Keratinocyte (primary cell): Measurements from ENCODE around the gene PABPN1.

Experiments
- EZH2 ChIP-seq: IDR thresholded peaks from one replicate; pipeline ENCODE4 v1.6.1; 2012; ENCODE audit warnings: inconsistent platforms, mild to moderate bottlenecking, low read length, moderate library complexity
- TF ChIP-seq, protein P1 (sequence below), 3 experiments: IDR thresholded peaks in 1 of 3; conservative IDR thresholded peaks in 1 of 3; optimal IDR thresholded peaks in 1 of 3; 2 replicates in 2 of 3; 3 replicates in 1 of 3; pipeline versions ENCODE3 to v1.5.1; 2011; ENCODE audit warnings: low read length in 3 of 3, mild to moderate bottlenecking in 3 of 3, moderate library complexity in 2 of 3, control low read depth in 1 of 3, inconsistent platforms in 1 of 3; ENCODE audit not compliant: insufficient read depth in 2 of 3; ENCODE audit errors: extremely low read depth in 1 of 3

- TF ChIP-seq, protein P1, sequence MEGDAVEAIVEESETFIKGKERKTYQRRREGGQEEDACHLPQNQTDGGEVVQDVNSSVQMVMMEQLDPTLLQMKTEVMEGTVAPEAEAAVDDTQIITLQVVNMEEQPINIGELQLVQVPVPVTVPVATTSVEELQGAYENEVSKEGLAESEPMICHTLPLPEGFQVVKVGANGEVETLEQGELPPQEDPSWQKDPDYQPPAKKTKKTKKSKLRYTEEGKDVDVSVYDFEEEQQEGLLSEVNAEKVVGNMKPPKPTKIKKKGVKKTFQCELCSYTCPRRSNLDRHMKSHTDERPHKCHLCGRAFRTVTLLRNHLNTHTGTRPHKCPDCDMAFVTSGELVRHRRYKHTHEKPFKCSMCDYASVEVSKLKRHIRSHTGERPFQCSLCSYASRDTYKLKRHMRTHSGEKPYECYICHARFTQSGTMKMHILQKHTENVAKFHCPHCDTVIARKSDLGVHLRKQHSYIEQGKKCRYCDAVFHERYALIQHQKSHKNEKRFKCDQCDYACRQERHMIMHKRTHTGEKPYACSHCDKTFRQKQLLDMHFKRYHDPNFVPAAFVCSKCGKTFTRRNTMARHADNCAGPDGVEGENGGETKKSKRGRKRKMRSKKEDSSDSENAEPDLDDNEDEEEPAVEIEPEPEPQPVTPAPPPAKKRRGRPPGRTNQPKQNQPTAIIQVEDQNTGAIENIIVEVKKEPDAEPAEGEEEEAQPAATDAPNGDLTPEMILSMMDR (optimal IDR thresholded peaks at IDR 0.05 in 1 of 3, IDR thresholded peaks at IDR 0.05 in 1 of 3, conservative IDR thresholded peaks at IDR 0.05 in 1 of 3; ENCODE audit: extremely low read depth in 1 of 3, insufficient read depth in 2 of 3, low read length in 3 of 3): no peak
- no peak for TF ChIP-seq EZH2
These were observed 3.7 kb downstream of the PABPN1 start for GRCh38 chr14:23324993-23325392.
